Upper lobe of left lung (tissue), 6 donors: ENCODE measurements around the gene TBCB. TPM values are rescaled to one million over a fixed set of nuclear protein-coding genes. Genes with fewer than 3 reads are reported as not detected.
A peak's percentile ranks its signal among the peaks of the same experiment; 100 is the strongest.

Experiments used
- ATAC-seq, 2 donors: fragments of 200-7000 bp; cut with Tn5 transposase; one replicate each; pipeline ENCODE4 v1.9.1; 2022; ENCODE audit warnings: mild to moderate bottlenecking in 2 of 2, moderate library complexity in 2 of 2; ENCODE audit not compliant: low FRiP score in 2 of 2
- DNase-seq, 2 donors: peaks; one replicate each; pipeline ENCODE4 v3.0.0-alpha.2; 2019 to 2020
- H3K27ac ChIP-seq, 4 donors: fragments of 200-600 bp; sonication (generic); one replicate each; pipeline ENCODE4 v1.5.1; 2016 to 2019
- H3K27me3 ChIP-seq, 4 donors: fragments of 200-600 bp; sonication (generic); one replicate each; pipeline ENCODE4 v1.5.1; 2017 to 2019
- H3K36me3 ChIP-seq, 4 donors: fragments of 200-600 bp; sonication (generic); one replicate each; pipeline ENCODE4 v1.5.1; 2016 to 2019
- H3K4me1 ChIP-seq, 4 donors: fragments of 200-600 bp; sonication (generic); one replicate each; pipeline ENCODE4 v1.5.1; 2018 to 2019
- H3K4me3 ChIP-seq, 4 donors: fragments of 200-600 bp; sonication (generic); one replicate each; pipeline ENCODE4 v1.5.1; 2017 to 2019; ENCODE audit warnings: mild to moderate bottlenecking in 2 of 4, moderate library complexity in 1 of 4
- H3K9me3 ChIP-seq, 4 donors: fragments of 200-600 bp; sonication (generic); one replicate each; pipeline ENCODE4 v1.5.1; 2018 to 2019
- CTCF ChIP-seq, 6 experiments: fragments of 450-650 bp in 4 of 6; fragments of 200-600 bp in 2 of 6; sonication (generic) in 2 of 6; IDR thresholded peaks; one replicate each; pipeline ENCODE4 v1.5.1; 2016 to 2019; ENCODE audit warnings: antibody characterized with exemption in 6 of 6
- EP300 ChIP-seq, 4 donors: sonication (generic); formaldehyde crosslinking; IDR thresholded peaks; one replicate each; pipeline ENCODE4 v1.5.1; 2017; ENCODE audit warnings: antibody characterized with exemption in 4 of 4, control low read depth in 2 of 4
- POLR2A ChIP-seq, 4 donors: fragments of 450-650 bp; IDR thresholded peaks; one replicate each; pipeline ENCODE4 v1.5.1; 2016 to 2017; ENCODE audit warnings: antibody characterized with exemption in 4 of 4, mild to moderate bottlenecking in 2 of 4
- POLR2AphosphoS5 ChIP-seq, 2 donors: sonication (generic); formaldehyde crosslinking; IDR thresholded peaks; one replicate each; pipeline ENCODE4 v1.5.1; 2017; ENCODE audit warnings: antibody characterized with exemption in 2 of 2
- WGBS, 2 donors: methylation state at CpG; one replicate each; pipeline ENCODE4 v1.1.5; 2017 to 2018; 5-methylcytosine and 5-hydroxymethylcytosine counted together
- total RNA-seq, 6 donors: library from RNA; depleted of rRNA in 4 of 6; stranded (reverse); fragments of >200 nt in 4 of 6; gene quantifications; one replicate each; pipeline versions ENCODE4 v1.1.0 to v1.2.1, GENCODE V29; 2016 to 2021
- donor health status: DM: no; HTN: no; CAD: no; lungs with moderate emphysema.
- donor health status: DM: no; HTN: yes; CAD: no; lungs with severe emphysema.

The TBCB gene
- total RNA-seq, 6 donors from 2014 or later, result 31.4 to 151 (median 109) TPM

GRCh38 chr19:36149673-36150406, 34.6 kb downstream of the TBCB start:
- 73 to 80% methylated on average over 13 of the region's 13 CpGs for WGBS, 2 donors
- no peaks in the 10 kb centered on the region for H3K9me3 ChIP-seq
- H3K27me3 ChIP-seq, result no peaks in the 10 kb centered on the region
- DNase-seq (peak in 1 of 2 donors; percentile 58), ATAC-seq (no peak)
- H3K36me3 ChIP-seq, result peaks cover 28 to 66% (median 62%) of the 10 kb centered on the region in 4 donors
- peaks cover 8 to 17% (median 10%) of the 10 kb centered on the region in 4 donors for H3K4me1 ChIP-seq
- TF ChIP-seq POLR2AphosphoS5 (IDR thresholded peaks at IDR 0.05), result no peak
- no peak for TF ChIP-seq EP300 (IDR thresholded peaks at IDR 0.05)
- TF ChIP-seq CTCF (IDR thresholded peaks at IDR 0.05), result no peak
- TF ChIP-seq POLR2A (IDR thresholded peaks at IDR 0.05), result no peak
- H3K4me3 ChIP-seq, result no peak overlapping the region
- peak overlapping the region in 2 of 4 donors; percentile 95 to 99 for H3K27ac ChIP-seq

GRCh38 chr19:36150586-36150985, 35.3 kb downstream of the TBCB start:
- TF ChIP-seq POLR2AphosphoS5 (IDR thresholded peaks at IDR 0.05), result no peak
- no peak for TF ChIP-seq CTCF (IDR thresholded peaks at IDR 0.05)
- no peak for TF ChIP-seq POLR2A (IDR thresholded peaks at IDR 0.05)
- no peak for TF ChIP-seq EP300 (IDR thresholded peaks at IDR 0.05)
- ATAC-seq, result no peak
- no peaks in the 10 kb centered on the region for H3K9me3 ChIP-seq
- H3K4me3 ChIP-seq, result peak overlapping the region in 1 of 4 donors; percentile 51
- 88% methylated on average over 5 of the region's 5 CpGs; no CpG with 5 or more reads in 1 of the 2 donors for WGBS, 2 donors
- H3K27ac ChIP-seq, result peak overlapping the region; percentile 89 to 99 (median 96)
- no peak for DNase-seq
- H3K27me3 ChIP-seq, result no peaks in the 10 kb centered on the region
- peaks cover 8 to 22% (median 10%) of the 10 kb centered on the region in 4 donors for H3K4me1 ChIP-seq
- H3K36me3 ChIP-seq, result peaks cover 27 to 59% (median 55%) of the 10 kb centered on the region in 4 donors

- ATAC-seq, result peak; percentile 64 to 78
- no peaks in the 10 kb centered on the region for H3K27me3 ChIP-seq
These were observed 36.1 kb downstream of the TBCB start for GRCh38 chr19:36151144-36152018.

GRCh38 chr19:36152019-36152351, 36.7 kb downstream of the TBCB start:
- peak overlapping the region; percentile 89 to 99 (median 96) for H3K27ac ChIP-seq
- peaks cover 8 to 25% (median 13%) of the 10 kb centered on the region in 4 donors for H3K4me1 ChIP-seq
- peak overlapping the region; percentile 50 to 62 (median 54) for H3K4me3 ChIP-seq
- no peaks in the 10 kb centered on the region for H3K9me3 ChIP-seq
- TF ChIP-seq CTCF (IDR thresholded peaks at IDR 0.05), result no peak
- no peak for TF ChIP-seq EP300 (IDR thresholded peaks at IDR 0.05)
- TF ChIP-seq POLR2AphosphoS5 (IDR thresholded peaks at IDR 0.05), result no peak
- TF ChIP-seq POLR2A (IDR thresholded peaks at IDR 0.05), result no peak
- no peak for DNase-seq
- 59 to 82% methylated on average over 16 of the region's 16 CpGs for WGBS, 2 donors
- no peaks in the 10 kb centered on the region for H3K27me3 ChIP-seq
- ATAC-seq, result peak in 1 of 2 donors; percentile 3
- peaks cover 18 to 45% (median 41%) of the 10 kb centered on the region in 4 donors for H3K36me3 ChIP-seq

More at GRCh38 chr19:36151144-36152018, 36.1 kb downstream of the TBCB start:
- H3K27ac ChIP-seq, result peak overlapping the region; percentile 89 to 99 (median 96)
- H3K4me1 ChIP-seq, result peaks cover 8 to 25% (median 10%) of the 10 kb centered on the region in 4 donors
- peaks cover 21 to 51% (median 48%) of the 10 kb centered on the region in 4 donors for H3K36me3 ChIP-seq
- H3K4me3 ChIP-seq, result peak overlapping the region; percentile 50 to 62 (median 54)
- 52 to 62% methylated on average over 29 to 44 of the region's 47 CpGs for WGBS, 2 donors
- H3K9me3 ChIP-seq, result no peaks in the 10 kb centered on the region
- peak in 1 of 2 donors; percentile 79 for DNase-seq
- no peak for TF ChIP-seq CTCF (IDR thresholded peaks at IDR 0.05)
- TF ChIP-seq POLR2AphosphoS5 (IDR thresholded peaks at IDR 0.05), result peak; percentile 76 to 82
- peak in 1 of 4 donors; percentile 52 for TF ChIP-seq POLR2A (IDR thresholded peaks at IDR 0.05)
